ENCODE data around the gene SH3RF3. TPM values are rescaled to one million over a fixed set of nuclear protein-coding genes. Genes with fewer than 3 reads are reported as not detected.

The SH3RF3 gene
- total RNA-seq, 1 experiment from 2014 or later: 0.34 TPM

- no peaks in the 10 kb centered on the region for H3K79me2 ChIP-seq (ENCODE audit: low read length)
- H3K4me2 ChIP-seq (ENCODE audit: low read depth, low read length, poor library complexity, severe bottlenecking): no peak overlapping the region
- no peak overlapping the region for H3K9ac ChIP-seq (ENCODE audit: low read length)
- no peaks in the 10 kb centered on the region for H3K9me3 ChIP-seq (ENCODE audit: low read length)
- no peaks in the 10 kb centered on the region for H3K9me2 ChIP-seq (replicated peaks; ENCODE audit: insufficient read depth, low read length)
- H2AFZ ChIP-seq (ENCODE audit: low read length): no peak overlapping the region
- H3K36me3 ChIP-seq (ENCODE audit: insufficient read depth, low read length): no peaks in the 10 kb centered on the region
- H4K20me1 ChIP-seq (ENCODE audit: insufficient read depth, low read depth, low read length): no peaks in the 10 kb centered on the region
- no peak overlapping the region for H3K27ac ChIP-seq (ENCODE audit: low read length)
- no peak overlapping the region for H3K4me3 ChIP-seq (ENCODE audit: low read length)
- no peaks in the 10 kb centered on the region; the same call in 1 of the 2 replicates for H3K27me3 ChIP-seq (ENCODE audit: low read length)
- no peaks in the 10 kb centered on the region; the same call in 1 of the 2 replicates for H3K4me1 ChIP-seq (ENCODE audit: low read length)
- no peak for DNase-seq
Observed at GRCh38 chr2:109295781-109296117, 166.7 kb downstream of the SH3RF3 start.

- Histone ChIP-seq H3K4me1 (ENCODE audit: low read length) (no peaks in the 10 kb centered on the region; the same call in 1 of the 2 replicates), H3K9me3 (ENCODE audit: low read length) (no peaks in the 10 kb centered on the region), H3K4me2 (ENCODE audit: low read depth, low read length, poor library complexity, severe bottlenecking) (no peak overlapping the region), H4K20me1 (ENCODE audit: insufficient read depth, low read depth, low read length) (no peaks in the 10 kb centered on the region), H3K27me3 (ENCODE audit: low read length) (no peaks in the 10 kb centered on the region; the same call in 1 of the 2 replicates), H3K36me3 (ENCODE audit: insufficient read depth, low read length) (no peaks in the 10 kb centered on the region), H3K9ac (ENCODE audit: low read length) (no peak overlapping the region), H3K9me2 (replicated peaks; ENCODE audit: insufficient read depth, low read length) (no peaks in the 10 kb centered on the region), H3K4me3 (ENCODE audit: low read length) (no peak overlapping the region), H3K27ac (ENCODE audit: low read length) (no peak overlapping the region), H2AFZ (ENCODE audit: low read length) (no peak overlapping the region), H3K79me2 (ENCODE audit: low read length) (no peaks in the 10 kb centered on the region)
- no peak for DNase-seq
Observed at GRCh38 chr2:109297566-109298490, 168.8 kb downstream of the SH3RF3 start.

GRCh38 chr2:109298851-109299250 lies 169.8 kb downstream of the SH3RF3 start:
- Histone ChIP-seq H3K4me3 (ENCODE audit: low read length) (no peak overlapping the region), H3K9ac (ENCODE audit: low read length) (no peak overlapping the region), H4K20me1 (ENCODE audit: insufficient read depth, low read depth, low read length) (no peaks in the 10 kb centered on the region), H3K27ac (ENCODE audit: low read length) (no peak overlapping the region), H3K79me2 (ENCODE audit: low read length) (no peaks in the 10 kb centered on the region), H3K36me3 (ENCODE audit: insufficient read depth, low read length) (no peaks in the 10 kb centered on the region), H3K4me1 (ENCODE audit: low read length) (no peaks in the 10 kb centered on the region; the same call in 1 of the 2 replicates), H3K9me3 (ENCODE audit: low read length) (no peaks in the 10 kb centered on the region), H3K27me3 (ENCODE audit: low read length) (no peaks in the 10 kb centered on the region; the same call in 1 of the 2 replicates), H3K9me2 (replicated peaks; ENCODE audit: insufficient read depth, low read length) (no peaks in the 10 kb centered on the region), H3K4me2 (ENCODE audit: low read depth, low read length, poor library complexity, severe bottlenecking) (no peak overlapping the region), H2AFZ (ENCODE audit: low read length) (no peak overlapping the region)
- no peak for DNase-seq

GRCh38 chr2:109299536-109299935 lies 170.5 kb downstream of the SH3RF3 start:
- no peaks in the 10 kb centered on the region for H3K9me2 ChIP-seq (replicated peaks; ENCODE audit: insufficient read depth, low read length)
- H3K4me1 ChIP-seq (ENCODE audit: low read length): no peaks in the 10 kb centered on the region; the same call in 1 of the 2 replicates
- no peak overlapping the region for H3K4me2 ChIP-seq (ENCODE audit: low read depth, low read length, poor library complexity, severe bottlenecking)
- H2AFZ ChIP-seq (ENCODE audit: low read length): no peak overlapping the region
- no peak for DNase-seq
- no peak overlapping the region for H3K27ac ChIP-seq (ENCODE audit: low read length)
- H3K79me2 ChIP-seq (ENCODE audit: low read length): no peaks in the 10 kb centered on the region
- no peak overlapping the region for H3K9ac ChIP-seq (ENCODE audit: low read length)
- no peaks in the 10 kb centered on the region for H3K9me3 ChIP-seq (ENCODE audit: low read length)
- no peaks in the 10 kb centered on the region; the same call in 1 of the 2 replicates for H3K27me3 ChIP-seq (ENCODE audit: low read length)
- no peaks in the 10 kb centered on the region for H4K20me1 ChIP-seq (ENCODE audit: insufficient read depth, low read depth, low read length)
- H3K4me3 ChIP-seq (ENCODE audit: low read length): no peak overlapping the region
- H3K36me3 ChIP-seq (ENCODE audit: insufficient read depth, low read length): no peaks in the 10 kb centered on the region

GRCh38 chr2:109300582-109300981 lies 171.6 kb downstream of the SH3RF3 start:
- Histone ChIP-seq H4K20me1 (ENCODE audit: insufficient read depth, low read depth, low read length) (no peaks in the 10 kb centered on the region), H3K9me2 (replicated peaks; ENCODE audit: insufficient read depth, low read length) (no peaks in the 10 kb centered on the region), H3K9me3 (ENCODE audit: low read length) (no peaks in the 10 kb centered on the region), H3K27me3 (ENCODE audit: low read length) (no peaks in the 10 kb centered on the region), H3K27ac (ENCODE audit: low read length) (no peak overlapping the region), H3K36me3 (ENCODE audit: insufficient read depth, low read length) (no peaks in the 10 kb centered on the region), H3K79me2 (ENCODE audit: low read length) (no peaks in the 10 kb centered on the region), H3K9ac (ENCODE audit: low read length) (no peak overlapping the region), H2AFZ (ENCODE audit: low read length) (no peak overlapping the region), H3K4me3 (ENCODE audit: low read length) (no peak overlapping the region), H3K4me2 (ENCODE audit: low read depth, low read length, poor library complexity, severe bottlenecking) (no peak overlapping the region), H3K4me1 (ENCODE audit: low read length) (peaks cover 6% of the 10 kb centered on the region)
- no peak for DNase-seq

- H3K9ac ChIP-seq (ENCODE audit: low read length): no peak overlapping the region
- H3K27ac ChIP-seq (ENCODE audit: low read length): no peak overlapping the region
- H3K79me2 ChIP-seq (ENCODE audit: low read length): no peaks in the 10 kb centered on the region
- H3K36me3 ChIP-seq (ENCODE audit: insufficient read depth, low read length): no peaks in the 10 kb centered on the region
- H4K20me1 ChIP-seq (ENCODE audit: insufficient read depth, low read depth, low read length): no peaks in the 10 kb centered on the region
- H3K27me3 ChIP-seq (ENCODE audit: low read length): no peaks in the 10 kb centered on the region
- no peak overlapping the region for H3K4me2 ChIP-seq (ENCODE audit: low read depth, low read length, poor library complexity, severe bottlenecking)
- no peak overlapping the region for H2AFZ ChIP-seq (ENCODE audit: low read length)
- H3K9me2 ChIP-seq (replicated peaks; ENCODE audit: insufficient read depth, low read length): no peaks in the 10 kb centered on the region
- H3K9me3 ChIP-seq (ENCODE audit: low read length): no peaks in the 10 kb centered on the region
- no peak for DNase-seq
- H3K4me3 ChIP-seq (ENCODE audit: low read length): no peak overlapping the region
- H3K4me1 ChIP-seq (ENCODE audit: low read length): peaks cover 6% of the 10 kb centered on the region
Observed at GRCh38 chr2:109301746-109302145, 172.7 kb downstream of the SH3RF3 start.

GRCh38 chr2:109302319-109302718 lies 173.3 kb downstream of the SH3RF3 start:
- Histone ChIP-seq H3K4me2 (ENCODE audit: low read depth, low read length, poor library complexity, severe bottlenecking) (no peak overlapping the region), H3K9me2 (replicated peaks; ENCODE audit: insufficient read depth, low read length) (no peaks in the 10 kb centered on the region), H3K27ac (ENCODE audit: low read length) (no peak overlapping the region), H3K9me3 (ENCODE audit: low read length) (no peaks in the 10 kb centered on the region), H3K9ac (ENCODE audit: low read length) (no peak overlapping the region), H4K20me1 (ENCODE audit: insufficient read depth, low read depth, low read length) (no peaks in the 10 kb centered on the region), H3K36me3 (ENCODE audit: insufficient read depth, low read length) (no peaks in the 10 kb centered on the region), H3K79me2 (ENCODE audit: low read length) (no peaks in the 10 kb centered on the region), H3K4me1 (ENCODE audit: low read length) (peaks cover 6% of the 10 kb centered on the region), H3K27me3 (ENCODE audit: low read length) (no peaks in the 10 kb centered on the region), H2AFZ (ENCODE audit: low read length) (no peak overlapping the region), H3K4me3 (ENCODE audit: low read length) (no peak overlapping the region)
- DNase-seq: no peak

GRCh38 chr2:109304242-109304641 lies 175.2 kb downstream of the SH3RF3 start:
- Histone ChIP-seq H3K79me2 (ENCODE audit: low read length) (no peaks in the 10 kb centered on the region), H3K27me3 (ENCODE audit: low read length) (no peaks in the 10 kb centered on the region), H4K20me1 (ENCODE audit: insufficient read depth, low read depth, low read length) (no peaks in the 10 kb centered on the region), H2AFZ (ENCODE audit: low read length) (no peak overlapping the region), H3K9me2 (replicated peaks; ENCODE audit: insufficient read depth, low read length) (no peaks in the 10 kb centered on the region), H3K36me3 (ENCODE audit: insufficient read depth, low read length) (no peaks in the 10 kb centered on the region), H3K27ac (ENCODE audit: low read length) (no peak overlapping the region), H3K9me3 (ENCODE audit: low read length) (no peaks in the 10 kb centered on the region), H3K4me3 (ENCODE audit: low read length) (no peak overlapping the region), H3K4me1 (ENCODE audit: low read length) (peaks cover 6% of the 10 kb centered on the region), H3K4me2 (ENCODE audit: low read depth, low read length, poor library complexity, severe bottlenecking) (no peak overlapping the region), H3K9ac (ENCODE audit: low read length) (no peak overlapping the region)
- no peak for DNase-seq
